ENCODE measurements around the gene TEX26.

Gene TEX26

GRCh38 chr13:31011193-31011860 is 78.9 kb downstream of the TEX26 start:
- no peak for DNase-seq (ENCODE audit: low spot score)
- FAIRE-seq: no peak

GRCh38 chr13:31011901-31012654 is 79.6 kb downstream of the TEX26 start:
- FAIRE-seq (no peak), DNase-seq (ENCODE audit: low spot score) (no peak)

GRCh38 chr13:31012655-31013024 is 80.2 kb downstream of the TEX26 start:
- DNase-seq (ENCODE audit: low spot score): peak; percentile 17
- no peak for FAIRE-seq

GRCh38 chr13:31014456-31014855 is 82.0 kb downstream of the TEX26 start:
- FAIRE-seq (no peak), DNase-seq (ENCODE audit: low spot score) (no peak)

GRCh38 chr13:31015199-31015598 is 82.7 kb downstream of the TEX26 start:
- DNase-seq (ENCODE audit: low spot score) (no peak), FAIRE-seq (no peak)

GRCh38 chr13:31016342-31017325 is 84.2 kb downstream of the TEX26 start:
- DNase-seq (ENCODE audit: low spot score) (no peak), FAIRE-seq (no peak)

- FAIRE-seq: no peak
- DNase-seq (ENCODE audit: low spot score): no peak
Measured at GRCh38 chr13:31018511-31018910, 86.1 kb downstream of the TEX26 start.

GRCh38 chr13:31020996-31021395 is 88.5 kb downstream of the TEX26 start:
- FAIRE-seq (no peak), DNase-seq (ENCODE audit: low spot score) (no peak)

- FAIRE-seq: no peak
- DNase-seq (ENCODE audit: low spot score): no peak
Measured at GRCh38 chr13:31022288-31022895, 89.9 kb downstream of the TEX26 start.

GRCh38 chr13:31022928-31023530 is 90.6 kb downstream of the TEX26 start:
- no peak for FAIRE-seq
- DNase-seq (ENCODE audit: low spot score): no peak
